ENCODE results near the gene TOMM5.

DNA sequence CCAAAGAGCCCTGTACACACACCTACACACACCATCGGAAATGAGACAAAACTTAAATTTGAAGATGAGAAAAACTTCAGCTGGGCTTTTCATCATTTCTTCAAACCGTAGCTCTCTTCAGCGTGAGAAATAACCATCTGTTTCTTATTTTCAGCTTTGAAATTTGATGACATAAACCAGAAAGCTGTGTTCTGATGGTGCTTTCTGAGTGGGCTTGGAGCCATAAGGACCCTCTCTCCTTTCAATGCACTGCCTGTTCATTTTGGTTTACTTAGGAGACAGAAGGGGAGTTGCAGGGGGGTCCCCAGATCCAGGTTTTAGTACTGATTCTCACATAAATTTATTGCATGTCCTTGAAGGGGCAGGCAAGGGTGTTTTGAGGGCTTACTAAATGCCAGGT lies 25.7 kb downstream of the TOMM5 start:
- TF ChIP-seq, protein P1, sequence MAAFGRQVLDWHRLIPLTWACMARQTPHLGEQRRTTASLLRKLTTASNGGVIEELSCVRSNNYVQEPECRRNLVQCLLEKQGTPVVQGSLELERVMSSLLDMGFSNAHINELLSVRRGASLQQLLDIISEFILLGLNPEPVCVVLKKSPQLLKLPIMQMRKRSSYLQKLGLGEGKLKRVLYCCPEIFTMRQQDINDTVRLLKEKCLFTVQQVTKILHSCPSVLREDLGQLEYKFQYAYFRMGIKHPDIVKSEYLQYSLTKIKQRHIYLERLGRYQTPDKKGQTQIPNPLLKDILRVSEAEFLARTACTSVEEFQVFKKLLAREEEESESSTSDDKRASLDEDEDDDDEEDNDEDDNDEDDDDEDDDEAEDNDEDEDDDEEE (CRISPR knock-in tag; IDR thresholded peaks at IDR 0.05), result no peak
- TF ChIP-seq, protein P2, sequence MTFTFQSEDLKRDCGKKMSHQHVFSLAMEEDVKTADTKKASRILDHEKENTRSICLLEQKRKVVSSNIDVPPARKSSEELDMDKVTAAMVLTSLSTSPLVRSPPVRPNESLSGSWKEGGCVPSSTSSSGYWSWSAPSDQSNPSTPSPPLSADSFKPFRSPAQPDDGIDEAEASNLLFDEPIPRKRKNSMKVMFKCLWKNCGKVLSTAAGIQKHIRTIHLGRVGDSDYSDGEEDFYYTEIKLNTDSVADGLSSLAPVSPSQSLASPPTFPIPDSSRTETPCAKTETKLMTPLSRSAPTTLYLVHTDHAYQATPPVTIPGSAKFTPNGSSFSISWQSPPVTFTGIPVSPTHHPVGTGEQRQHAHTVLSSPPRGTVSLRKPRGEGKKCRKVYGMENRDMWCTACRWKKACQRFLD (CRISPR knock-in tag; IDR thresholded peaks at IDR 0.05; ENCODE audit: borderline replicate concordance), result no peak
- TF ChIP-seq SMAD3 (CRISPR knock-in tag; IDR thresholded peaks at IDR 0.05) (no peak), ZFP36 (IDR thresholded peaks at IDR 0.05; ENCODE audit: borderline replicate concordance, low read depth, low read length, partially characterized antibody) (no peak), EZH2 (conservative IDR thresholded peaks at IDR 0.05; ENCODE audit: low read depth, low read length) (no peak), ZNF547 (CRISPR knock-in tag; IDR thresholded peaks at IDR 0.05) (no peak), CAMTA2 (CRISPR knock-in tag; IDR thresholded peaks at IDR 0.05; ENCODE audit: borderline replicate concordance) (no peak), ZBTB20 (CRISPR knock-in tag; IDR thresholded peaks at IDR 0.05; ENCODE audit: borderline replicate concordance, low read depth) (no peak)

Measured in HepG2 (cell line).